ENCODE data around the gene PLCB3.

PLCB3 gene

GRCh38 chr11:64269540-64270220 lies 18.4 kb downstream of the PLCB3 start:
- peaks cover 16% of the 10 kb centered on the region for H3K36me3 ChIP-seq (ENCODE audit: low read depth)
- DNase-seq (ENCODE audit: low spot score) (peak; percentile 96), ATAC-seq (ENCODE audit: low read depth) (peak; percentile 77)
- H3K27ac ChIP-seq (ENCODE audit: poor library complexity, severe bottlenecking): peak overlapping the region; percentile 92
- H3K9me3 ChIP-seq (ENCODE audit: severe bottlenecking): no peaks in the 10 kb centered on the region
- H3K4me3 ChIP-seq (ENCODE audit: severe bottlenecking): peak overlapping the region; percentile 38
- no peaks in the 10 kb centered on the region for H3K27me3 ChIP-seq (ENCODE audit: insufficient read depth, poor library complexity, severe bottlenecking)
- peaks cover 19% of the 10 kb centered on the region for H3K4me1 ChIP-seq (ENCODE audit: insufficient read depth, poor library complexity, severe bottlenecking)
- TF ChIP-seq CTCF (IDR thresholded peaks at IDR 0.05; ENCODE audit: poor library complexity, severe bottlenecking): no peak

GRCh38 chr11:64275031-64275800 lies 23.9 kb downstream of the PLCB3 start:
- Histone ChIP-seq H3K36me3 (ENCODE audit: low read depth) (peaks cover 21% of the 10 kb centered on the region), H3K4me1 (ENCODE audit: insufficient read depth, poor library complexity, severe bottlenecking) (peaks cover 18% of the 10 kb centered on the region), H3K9me3 (ENCODE audit: severe bottlenecking) (no peaks in the 10 kb centered on the region), H3K27me3 (ENCODE audit: insufficient read depth, poor library complexity, severe bottlenecking) (no peaks in the 10 kb centered on the region), H3K27ac (ENCODE audit: poor library complexity, severe bottlenecking) (peak overlapping the region; percentile 86), H3K4me3 (ENCODE audit: severe bottlenecking) (no peak overlapping the region)
- DNase-seq (ENCODE audit: low spot score) (no peak), ATAC-seq (ENCODE audit: low read depth) (no peak)
- TF ChIP-seq CTCF (IDR thresholded peaks at IDR 0.05; ENCODE audit: poor library complexity, severe bottlenecking): no peak

GRCh38 chr11:64275841-64276240 lies 24.5 kb downstream of the PLCB3 start:
- peaks cover 18% of the 10 kb centered on the region for H3K4me1 ChIP-seq (ENCODE audit: insufficient read depth, poor library complexity, severe bottlenecking)
- H3K27me3 ChIP-seq (ENCODE audit: insufficient read depth, poor library complexity, severe bottlenecking): no peaks in the 10 kb centered on the region
- ATAC-seq (ENCODE audit: low read depth) (no peak), DNase-seq (ENCODE audit: low spot score) (no peak)
- no peaks in the 10 kb centered on the region for H3K9me3 ChIP-seq (ENCODE audit: severe bottlenecking)
- TF ChIP-seq CTCF (IDR thresholded peaks at IDR 0.05; ENCODE audit: poor library complexity, severe bottlenecking): no peak
- H3K4me3 ChIP-seq (ENCODE audit: severe bottlenecking): no peak overlapping the region
- peaks cover 23% of the 10 kb centered on the region for H3K36me3 ChIP-seq (ENCODE audit: low read depth)
- peak overlapping the region; percentile 86 for H3K27ac ChIP-seq (ENCODE audit: poor library complexity, severe bottlenecking)

- DNase-seq (ENCODE audit: low spot score): peak; percentile 97
- ATAC-seq (ENCODE audit: low read depth): peak; percentile 99
- TF ChIP-seq CTCF (IDR thresholded peaks at IDR 0.05; ENCODE audit: poor library complexity, severe bottlenecking): no peak
- peaks cover 17% of the 10 kb centered on the region for H3K4me1 ChIP-seq (ENCODE audit: insufficient read depth, poor library complexity, severe bottlenecking)
- peak overlapping the region; percentile 86 for H3K27ac ChIP-seq (ENCODE audit: poor library complexity, severe bottlenecking)
- no peaks in the 10 kb centered on the region for H3K27me3 ChIP-seq (ENCODE audit: insufficient read depth, poor library complexity, severe bottlenecking)
- no peaks in the 10 kb centered on the region for H3K9me3 ChIP-seq (ENCODE audit: severe bottlenecking)
- H3K4me3 ChIP-seq (ENCODE audit: severe bottlenecking): no peak overlapping the region
- peaks cover 33% of the 10 kb centered on the region for H3K36me3 ChIP-seq (ENCODE audit: low read depth)
Observed at GRCh38 chr11:64276653-64277431, 25.5 kb downstream of the PLCB3 start.
